ENCODE results near the gene GPR146. TPM values are rescaled to one million over a fixed set of nuclear protein-coding genes. Genes with fewer than 3 reads are reported as not detected.

The GPR146 gene
- total and polyA plus RNA-seq, 2 of the 4 experiments (the other 2 are of a cell fraction): 2.2 to 3.4 TPM

- H3K36me3 ChIP-seq (ENCODE audit: control insufficient read depth, insufficient read depth, low read length): no peaks in the 10 kb centered on the region
- H4K20me1 ChIP-seq (ENCODE audit: insufficient read depth, low read length): peaks cover 7% of the 10 kb centered on the region; the same call in 1 of the 2 replicates
- no peak overlapping the region for H2BK5ac ChIP-seq (ENCODE audit: low read depth, low read length, poor library complexity, severe bottlenecking)
- H3K56ac ChIP-seq (ENCODE audit: extremely low read depth, insufficient read depth, low read length): no peak overlapping the region
- BruUV-seq (replicated peaks): no TSS peak
- no peak overlapping the region for H3K4me3 ChIP-seq (ENCODE audit: insufficient read depth, low read depth, low read length)
- H3K9me1 ChIP-seq (ENCODE audit: insufficient read depth, low read length): no peaks in the 10 kb centered on the region; the same call in 1 of the 2 replicates
- H2BK20ac ChIP-seq (ENCODE audit: low read depth, low read length): no peak overlapping the region
- H3K23ac ChIP-seq (ENCODE audit: low read depth, low read length): no peak overlapping the region
- POLR2A ChIA-PET (ENCODE audit: unreplicated experiment): interaction anchor here (0.5 kb wide), 1 partner anchor 1242 kb away, joined by 3 read pairs; no protein-coding TSS in a partner anchor
- no peak overlapping the region for H2AK9ac ChIP-seq (replicated peaks; ENCODE audit: low read depth, low read length, poor library complexity)
- no peak overlapping the region for H3K14ac ChIP-seq (replicated peaks; ENCODE audit: low read depth, low read length)
- no peaks in the 10 kb centered on the region for H3K27me3 ChIP-seq (ENCODE audit: control insufficient read depth, insufficient read depth, low read length)
- dilution Hi-C loops (cut with HindIII; ENCODE audit: low sequenced_read_pairs, unreplicated experiment) (no loop called here), intact Hi-C loops (cut with micrococcal nuclease) (no loop called here), in situ Hi-C loops (cut with MboI; ENCODE audit: low sequenced_read_pairs) (no loop called here)
- no peak for DNase-seq
- TF ChIP-seq CTCF (conservative IDR thresholded peaks at IDR 0.05; ENCODE audit: low read depth, low read length): no peak
- no peak for TF ChIP-seq MXI1 (IDR thresholded peaks at IDR 0.05; ENCODE audit: borderline replicate concordance, low read depth, low read length)
- no peak for TF ChIP-seq POLR2A (IDR thresholded peaks at IDR 0.05; ENCODE audit: low read depth, low read length)
- no peak for TF ChIP-seq CEBPB (IDR thresholded peaks at IDR 0.05; ENCODE audit: low read depth, low read length)
- no peak for TF ChIP-seq CHD1 (IDR thresholded peaks at IDR 0.05; ENCODE audit: low read depth, low read length)
- no peak for TF ChIP-seq USF2 (IDR thresholded peaks at IDR 0.05; ENCODE audit: low read depth, low read length)
- no peak for TF ChIP-seq ELK1 (IDR thresholded peaks at IDR 0.05; ENCODE audit: borderline replicate concordance, low read depth, low read length)
- no peak for TF ChIP-seq BHLHE40 (IDR thresholded peaks at IDR 0.05; ENCODE audit: low read depth, low read length)
- H2AFZ ChIP-seq (replicated peaks; ENCODE audit: low read length, poor library complexity): no peak overlapping the region
- H3K4ac ChIP-seq (ENCODE audit: low read depth, low read length): no peak overlapping the region
- no peak overlapping the region for H3K18ac ChIP-seq (ENCODE audit: low read depth, low read length)
- ATAC-seq (ENCODE audit: low read depth): no peak
- H3K4me1 ChIP-seq (ENCODE audit: control insufficient read depth, insufficient read depth, low read length): peaks cover 2% of the 10 kb centered on the region; the same call in 1 of the 2 replicates
- 97% methylated on average over 13 of the region's 21 CpGs; no CpG with 5 or more reads in 1 of the 2 experiments for WGBS, 2 experiments (ENCODE audit: extremely low coverage in 2 of 2, insufficient read length in 1 of 2)
- H4K8ac ChIP-seq (ENCODE audit: low read depth in 2 of 2, low read length in 2 of 2): no peak overlapping the region
- H3K4me2 ChIP-seq (ENCODE audit: low read depth, low read length): no peak overlapping the region
- H4K91ac ChIP-seq (ENCODE audit: insufficient read depth, low read depth, low read length): no peak overlapping the region
- no peaks in the 10 kb centered on the region for H3K9me3 ChIP-seq (ENCODE audit: control insufficient read depth, insufficient read depth, low read length)
- peak overlapping the region; percentile 8; the same call in 1 of the 2 replicates for H2AK5ac ChIP-seq (ENCODE audit: low read depth, low read length)
- no peak overlapping the region for H4K5ac ChIP-seq (ENCODE audit: low read depth, low read length)
- peaks cover 8 to 23% of the 10 kb centered on the region in 2 experiments; a peak in 2 of 4 replicates for H3K79me1 ChIP-seq (ENCODE audit: low read depth in 1 of 2, low read length in 2 of 2)
- CTCF ChIA-PET: no interaction called here
- no peak overlapping the region for H3K9ac ChIP-seq (ENCODE audit: low read depth, low read length)
- no peak overlapping the region for H2BK15ac ChIP-seq (ENCODE audit: low read depth, low read length)
- no peak overlapping the region for H3K27ac ChIP-seq (ENCODE audit: insufficient read depth, low read length)
- no peak overlapping the region for H2BK120ac ChIP-seq (ENCODE audit: low read depth, low read length)
Observed at GRCh38 chr7:1103789-1104515, 59.6 kb downstream of the GPR146 start.
